ENCODE measurements around the gene POLL. TPM values are rescaled to one million over a fixed set of nuclear protein-coding genes. Genes with fewer than 3 reads are reported as not detected.

The POLL gene
- total and polyA plus RNA-seq, 2 donors (not counting 3 experiments of a cell fraction or from before 2014, with no cell fraction given): 34.3 to 42.3 TPM

- Histone ChIP-seq H3K4me3 (replicated peaks in 1 of 3; ENCODE audit: insufficient read depth in 1 of 3, low read depth in 1 of 3, low read length in 3 of 3) (no peak overlapping the region), H3K9me1 (replicated peaks; ENCODE audit: control insufficient read depth, extremely low read depth, insufficient read depth, low read length) (no peaks in the 10 kb centered on the region), H3K27me3 (ENCODE audit: control insufficient read depth in 2 of 2, insufficient read depth in 2 of 2, low read length in 2 of 2) (peaks cover 17 to 19% of the 10 kb centered on the region in 2 experiments), H4K20me1 (replicated peaks; ENCODE audit: control insufficient read depth, extremely low read depth, insufficient read depth, low read length) (no peaks in the 10 kb centered on the region), H3K4me1 (ENCODE audit: control insufficient read depth, extremely low read depth, insufficient read depth, low read length) (peaks cover 7% of the 10 kb centered on the region), H3K27ac (ENCODE audit: insufficient read depth, low read depth, low read length) (no peak overlapping the region), H3K79me2 (ENCODE audit: control insufficient read depth, insufficient read depth, low read length) (no peaks in the 10 kb centered on the region), H2AFZ (ENCODE audit: low read depth, low read length) (no peak overlapping the region), H3K4me2 (ENCODE audit: insufficient read depth, low read length) (no peak overlapping the region), H3K9ac (replicated peaks; ENCODE audit: extremely low read depth, insufficient read depth, low read length) (no peak overlapping the region), H3K9me3 (replicated peaks; ENCODE audit: control insufficient read depth, insufficient read depth, low read length) (no peaks in the 10 kb centered on the region), H3K36me3 (ENCODE audit: control insufficient read depth in 2 of 2, extremely low read depth in 1 of 2, insufficient read depth in 2 of 2, low read length in 2 of 2) (no peaks in the 10 kb centered on the region)
- dilution Hi-C loops (cut with MboI; ENCODE audit: extremely low pct_ligation_motif_present, low sequenced_read_pairs): no loop called here
- ChIA-PET POLR2A (no interaction called here), CTCF (interaction anchor here (0.7 to 4.0 kb wide), 31 partner anchors 10 to 476 kb away, joined by 3 to 78 read pairs (median 6); partner anchors contain the start of genes DPCD and POLL)
- FAIRE-seq: no peak
- no peak for TF ChIP-seq POLR2A (IDR thresholded peaks at IDR 0.05; ENCODE audit: low read depth, low read length)
- TF ChIP-seq POLR2AphosphoS5 (IDR thresholded peaks at IDR 0.05; ENCODE audit: insufficient read depth, low read depth, low read length): no peak
- TF ChIP-seq GATA2 (IDR thresholded peaks at IDR 0.05; ENCODE audit: insufficient read depth, insufficient read length, low read depth, low read length): no peak
- TF ChIP-seq FOS (IDR thresholded peaks at IDR 0.05; ENCODE audit: borderline replicate concordance, insufficient read depth, low read length): no peak
- TF ChIP-seq JUN (IDR thresholded peaks at IDR 0.05; ENCODE audit: borderline replicate concordance, insufficient read depth, insufficient read length, low read depth): no peak
- TF ChIP-seq MYC (IDR thresholded peaks at IDR 0.05; ENCODE audit: low read depth, low read length): no peak
- TF ChIP-seq EZH2 (IDR thresholded peaks at IDR 0.05; ENCODE audit: borderline replicate concordance, low read depth, low read length, severe bottlenecking): no peak
- no peak for TF ChIP-seq MAX (IDR thresholded peaks at IDR 0.05; ENCODE audit: insufficient read depth, insufficient read length)
- no TSS peak for BruUV-seq (replicated peaks)
- no peak for DNase-seq (ENCODE audit: low read depth, low spot score)
- intact Hi-C loops (cut with micrococcal nuclease): no loop called here
Measured at GRCh38 chr10:101571271-101571925, 16.7 kb downstream of the POLL start.

All from endothelial cell of umbilical vein (primary cell).